ENCODE data around the gene LIPA.
"Not testable (repeated sequence)": the region's sequence is repeated elsewhere in the genome, so short reads cannot be mapped to it uniquely, and the experiment has no call there.

The LIPA gene

DNA sequence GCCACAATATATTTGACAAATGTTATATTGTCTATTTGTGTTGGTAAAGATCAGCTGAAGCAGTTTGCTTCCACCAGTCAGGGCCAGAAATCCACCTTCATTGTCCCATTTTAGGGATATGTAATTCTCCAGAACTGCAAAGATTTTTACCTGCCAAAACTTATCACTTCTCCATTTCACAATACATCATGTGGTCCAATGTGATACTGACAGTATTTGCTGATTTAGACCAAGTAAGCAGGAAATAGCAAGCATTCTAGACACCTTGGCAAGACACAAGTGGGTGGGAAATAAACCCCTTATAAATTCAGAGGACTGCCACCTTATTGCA lies 18.5 kb upstream of the LIPA start:
- no peak for DNase-seq (ENCODE audit: low read depth)

DNA sequence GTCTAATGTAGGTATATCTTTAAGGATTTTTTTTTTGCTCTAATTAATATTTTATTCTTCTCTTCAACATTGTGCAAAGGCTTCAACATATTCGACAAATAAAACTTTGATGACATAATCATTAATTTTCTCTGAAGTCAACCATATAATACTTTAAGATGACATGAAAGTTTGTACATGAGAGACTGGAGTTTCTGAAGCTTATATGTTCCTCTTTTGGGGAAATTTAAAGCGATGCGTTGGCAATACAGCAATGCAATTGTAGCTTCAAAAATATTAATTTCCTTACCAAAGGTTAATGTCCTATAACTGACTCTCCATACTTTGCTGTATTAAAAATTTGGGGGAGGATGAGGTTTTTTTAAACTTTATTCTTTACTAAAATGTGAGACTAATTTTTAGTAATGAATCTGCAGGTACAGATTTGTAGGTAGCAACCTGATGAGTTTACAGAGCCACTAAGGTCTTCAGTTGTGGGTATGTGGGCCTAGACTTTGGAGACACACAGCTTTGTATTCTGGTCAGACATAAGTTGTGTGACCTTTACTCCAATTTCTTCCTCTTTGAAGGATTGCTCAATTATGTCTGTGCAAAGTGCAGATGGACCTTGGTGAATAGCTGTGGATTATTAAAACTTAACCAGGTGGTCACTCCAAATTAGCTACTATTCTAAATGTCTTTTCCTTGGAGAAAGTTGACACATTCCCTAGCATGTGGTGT lies 18.0 kb upstream of the LIPA start:
- DNase-seq (ENCODE audit: low read depth) = no peak

DNA sequence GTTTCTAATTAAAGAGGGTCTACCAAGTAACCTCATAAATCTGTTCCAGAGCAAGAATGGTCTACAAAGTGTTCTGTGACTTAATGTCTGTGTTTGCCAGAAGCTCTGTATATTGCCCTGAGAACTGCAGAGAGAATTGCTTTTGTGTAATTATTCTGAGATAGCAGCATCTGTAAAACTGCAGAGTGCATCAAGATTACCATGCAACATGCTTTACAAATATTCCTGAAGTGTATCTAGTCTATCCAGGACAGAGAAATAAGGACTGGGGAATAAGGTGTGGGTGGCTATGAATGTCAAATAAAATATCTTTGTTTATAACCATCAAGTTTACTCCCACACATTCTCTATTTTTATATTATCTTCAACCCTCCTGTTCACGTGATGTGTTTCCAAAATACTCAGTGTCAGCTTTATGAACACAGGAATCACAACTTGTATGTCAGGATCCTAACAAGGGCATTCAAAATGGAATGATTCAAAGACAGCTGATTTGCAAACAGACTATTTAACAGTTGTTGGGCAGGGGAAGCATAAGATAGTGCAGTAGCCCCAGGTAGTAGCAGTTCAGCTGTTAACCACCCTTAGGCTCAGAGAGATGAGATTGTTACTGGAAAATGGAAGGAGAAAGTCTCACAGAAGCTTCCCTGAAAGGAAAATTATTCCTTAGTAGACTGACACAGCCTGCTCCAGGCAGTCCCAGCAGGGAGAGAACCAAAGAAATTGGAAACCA lies 15.3 kb upstream of the LIPA start:
- DNase-seq (ENCODE audit: low read depth) = no peak

DNA sequence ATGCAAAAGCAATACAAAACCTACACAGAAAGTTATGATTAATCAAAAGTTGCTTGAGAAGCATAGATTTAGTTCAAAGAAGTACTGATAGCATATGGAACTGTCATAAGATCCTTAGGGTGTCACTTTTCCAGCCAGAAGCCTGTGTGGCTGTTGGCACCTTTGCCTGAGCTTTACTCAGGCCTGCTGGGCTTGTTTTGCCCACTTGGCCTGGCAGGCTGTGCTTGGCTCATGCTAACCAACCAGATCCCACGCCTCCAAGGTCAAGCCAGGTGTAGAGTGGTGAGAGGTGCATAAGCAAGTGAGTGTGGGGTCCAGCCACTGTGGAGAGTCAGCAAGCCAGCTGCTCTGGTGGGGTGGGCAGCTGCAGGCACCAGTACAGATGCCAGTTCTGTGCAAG lies 12.0 kb upstream of the LIPA start:
- no peak for DNase-seq (ENCODE audit: low read depth)

DNA sequence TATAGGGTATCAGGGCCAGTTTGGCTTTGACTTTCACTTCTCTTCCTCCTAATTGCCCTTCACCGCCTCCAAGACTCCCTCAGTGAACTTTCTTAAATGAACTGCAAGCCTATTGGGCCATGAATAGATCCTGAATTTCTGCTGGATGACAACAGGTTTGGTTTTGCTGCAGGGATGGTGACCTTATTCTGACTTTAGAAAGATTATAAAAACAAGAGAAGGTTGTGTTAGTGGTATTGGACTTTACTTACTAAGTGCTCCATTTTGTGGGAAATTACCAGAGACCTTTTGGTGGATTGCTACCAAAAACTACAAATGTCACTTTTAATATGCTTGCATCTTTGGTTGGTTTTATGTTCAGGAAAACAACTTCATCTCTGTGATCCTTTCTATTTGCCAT lies 11.5 kb upstream of the LIPA start:
- DNase-seq (ENCODE audit: low read depth) = no peak

DNA sequence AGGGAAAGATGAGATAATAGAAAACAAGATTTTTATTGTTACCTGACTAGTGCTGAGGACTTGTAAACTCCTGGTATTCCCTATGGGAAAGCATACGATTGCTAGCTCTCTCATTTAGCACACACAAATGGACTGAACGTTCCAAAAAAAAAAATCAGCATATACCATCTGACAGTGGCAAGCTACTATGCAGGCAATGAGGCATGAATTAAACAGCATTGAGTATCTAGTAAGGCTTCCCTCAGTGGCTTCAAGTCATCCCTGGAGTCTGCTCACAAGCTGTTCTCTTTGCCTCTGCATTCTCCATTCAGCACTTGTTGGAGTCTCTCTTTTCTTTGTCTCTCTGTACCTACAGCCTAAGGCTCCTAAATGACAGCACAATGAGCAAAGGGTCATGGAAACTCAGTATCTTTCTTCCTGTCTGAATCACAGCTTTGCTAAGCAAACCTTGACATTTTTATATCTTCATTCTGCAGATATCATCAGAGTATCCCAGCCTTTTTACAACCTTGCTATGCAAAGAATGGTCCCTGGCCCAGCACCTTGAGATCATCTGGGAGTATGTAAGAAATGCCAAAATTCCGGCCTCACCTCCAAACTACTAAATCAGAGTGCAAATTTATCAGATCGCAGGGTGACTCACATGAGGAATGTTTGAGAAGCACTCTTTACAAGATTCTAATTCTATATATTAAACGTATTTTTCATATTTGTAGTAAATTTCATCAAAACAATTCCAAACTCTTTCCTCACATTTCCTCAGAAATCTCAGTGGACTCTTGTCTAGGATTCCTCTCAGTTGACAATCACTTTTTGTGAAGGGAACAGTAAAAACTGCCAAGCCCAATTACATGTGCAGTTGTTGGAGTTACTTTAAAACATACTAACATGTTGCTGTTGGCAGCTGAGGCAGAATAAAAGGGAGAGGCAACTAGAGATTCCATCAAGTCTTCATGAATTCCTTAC lies 10.8 kb upstream of the LIPA start:
- no peak for DNase-seq (ENCODE audit: low read depth)

DNA sequence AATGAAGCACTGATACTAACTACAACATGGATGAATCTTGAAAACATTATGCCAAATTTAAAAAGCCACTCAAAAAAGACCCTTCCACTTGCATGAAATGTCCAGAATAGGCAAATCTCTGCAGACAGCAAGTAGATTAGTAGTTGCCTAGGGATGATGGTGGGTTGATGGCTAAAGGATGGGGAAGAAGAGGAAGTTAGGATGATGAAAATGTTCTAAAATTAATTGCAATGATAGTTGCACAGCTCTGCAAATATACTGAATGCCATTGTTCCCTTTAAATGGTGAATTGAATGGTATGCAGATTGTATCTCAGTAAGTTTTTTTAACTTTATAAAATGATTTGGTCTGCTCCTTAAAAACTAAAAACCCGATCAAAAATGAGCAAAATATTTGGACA lies 7.3 kb upstream of the LIPA start:
- no peak for DNase-seq (ENCODE audit: low read depth)

DNA sequence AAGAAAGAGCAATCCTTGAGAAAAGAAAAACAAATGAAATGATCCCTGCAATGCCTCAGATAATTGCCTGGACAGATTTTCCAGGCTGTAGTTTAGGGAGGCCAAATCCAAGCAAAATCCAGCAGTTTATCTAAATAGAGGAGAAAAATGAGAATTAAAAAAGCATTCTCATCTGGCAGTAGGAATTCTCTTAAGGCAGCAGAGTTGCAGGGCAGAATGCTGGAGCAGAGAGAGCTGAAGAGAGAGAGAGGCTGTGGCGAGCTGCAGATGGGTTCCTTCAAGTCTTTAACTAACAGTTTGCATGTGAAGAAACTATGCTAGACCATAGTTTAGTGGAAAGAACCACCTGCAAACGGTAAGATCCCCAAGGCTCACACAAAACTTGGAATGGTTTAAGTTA lies 6.0 kb upstream of the LIPA start:
- DNase-seq (ENCODE audit: low read depth) = no peak

DNA sequence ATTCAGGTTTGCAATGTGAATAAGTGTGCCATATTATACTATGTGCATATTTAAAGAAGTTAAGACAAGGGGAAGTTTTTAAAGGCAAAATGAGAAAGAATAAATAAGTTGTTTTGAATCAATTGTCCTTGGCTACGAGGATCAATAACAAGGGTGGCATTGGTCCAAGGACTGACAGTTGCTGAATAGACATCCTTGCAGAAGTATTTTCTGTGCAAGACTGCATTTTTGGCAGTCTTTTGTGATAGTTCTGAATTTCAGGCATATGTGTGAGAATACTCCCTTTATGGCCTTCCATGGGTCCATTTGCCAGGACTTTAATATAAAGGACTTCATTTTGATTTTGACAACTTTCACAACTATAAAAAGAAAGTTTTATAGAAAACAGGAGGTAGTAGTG lies 5.4 kb upstream of the LIPA start:
- no peak for DNase-seq (ENCODE audit: low read depth)

DNA sequence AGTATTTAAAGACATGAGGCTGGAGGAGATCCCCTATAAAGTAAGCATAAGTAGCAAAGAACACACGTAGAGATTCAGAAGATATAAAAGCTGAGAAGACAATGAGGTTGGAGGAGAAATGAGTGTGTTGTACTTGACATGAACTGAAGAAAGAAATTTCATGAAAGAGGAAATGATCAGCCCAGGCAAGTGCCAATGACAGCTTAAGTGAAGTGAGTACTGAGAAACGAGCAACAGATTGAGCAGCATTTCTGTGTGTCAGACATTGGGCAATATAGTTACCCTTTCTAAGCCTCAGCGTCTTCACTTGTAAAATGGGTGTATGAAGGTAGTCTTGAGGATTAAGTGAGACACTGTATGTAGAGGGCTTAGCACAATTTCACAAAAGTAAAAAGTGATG lies 4.8 kb upstream of the LIPA start:
- DNase-seq (ENCODE audit: low read depth) = no peak

DNA sequence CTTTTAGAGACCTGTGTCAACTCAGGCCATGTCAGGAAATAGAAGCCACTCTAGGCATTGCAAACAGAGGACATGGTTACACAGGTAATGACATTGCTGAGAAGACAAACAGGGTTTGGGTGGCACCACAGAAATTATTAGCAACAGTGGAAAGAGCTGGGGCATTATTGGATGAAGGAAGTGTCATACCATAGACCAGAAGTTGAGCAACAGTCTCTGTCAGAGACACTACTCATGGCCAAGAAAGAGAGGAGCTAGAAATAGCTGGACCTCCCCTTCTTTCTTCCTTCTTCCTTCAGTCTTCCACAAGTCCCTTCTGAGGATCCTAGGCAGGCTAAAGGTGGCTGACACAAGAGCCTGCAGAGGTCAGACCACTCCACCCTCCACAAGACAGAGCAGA lies 4.2 kb upstream of the LIPA start:
- no peak for DNase-seq (ENCODE audit: low read depth)

DNA sequence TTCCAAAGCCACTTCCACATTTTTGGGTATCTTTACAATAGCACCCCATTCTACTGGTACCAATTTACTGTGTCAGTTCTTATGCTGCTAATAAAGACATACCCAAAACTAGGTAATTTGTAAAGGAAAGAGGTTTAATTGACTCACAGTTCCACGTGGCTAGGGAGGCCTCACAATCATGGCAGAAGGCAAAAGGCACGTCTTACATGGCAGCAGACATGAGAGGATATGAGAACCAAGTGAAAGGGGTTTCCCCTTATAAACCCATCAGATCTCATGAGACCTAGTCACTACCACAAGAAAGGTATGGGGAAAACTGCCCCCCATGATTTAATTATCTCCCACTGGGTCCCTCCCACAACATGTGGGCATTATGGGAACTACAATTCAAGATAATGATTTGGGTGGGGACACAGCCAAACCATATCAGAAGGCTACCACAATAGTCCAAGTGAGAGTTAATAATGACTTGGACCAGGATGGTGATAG lies 3.6 kb upstream of the LIPA start:
- DNase-seq (ENCODE audit: low read depth) = not testable (repeated sequence)

DNA sequence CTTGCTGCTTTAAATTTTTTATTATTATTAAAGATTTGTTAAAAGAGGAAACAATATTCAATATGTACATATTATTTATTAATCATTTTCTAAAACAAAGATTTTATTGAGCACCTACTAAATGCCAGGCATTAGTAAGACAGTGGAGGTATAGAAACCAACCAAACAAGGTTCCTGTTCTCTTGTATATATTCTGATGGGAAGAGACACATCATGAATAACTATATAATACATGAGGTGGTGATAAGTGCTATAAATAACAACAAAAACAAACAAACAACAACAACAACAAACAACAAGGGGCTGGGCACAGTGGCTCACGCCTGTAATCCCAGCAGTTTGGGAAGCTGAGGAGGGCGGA lies 630 bp upstream of the LIPA start:
- DNase-seq (ENCODE audit: low read depth) = no peak

DNA sequence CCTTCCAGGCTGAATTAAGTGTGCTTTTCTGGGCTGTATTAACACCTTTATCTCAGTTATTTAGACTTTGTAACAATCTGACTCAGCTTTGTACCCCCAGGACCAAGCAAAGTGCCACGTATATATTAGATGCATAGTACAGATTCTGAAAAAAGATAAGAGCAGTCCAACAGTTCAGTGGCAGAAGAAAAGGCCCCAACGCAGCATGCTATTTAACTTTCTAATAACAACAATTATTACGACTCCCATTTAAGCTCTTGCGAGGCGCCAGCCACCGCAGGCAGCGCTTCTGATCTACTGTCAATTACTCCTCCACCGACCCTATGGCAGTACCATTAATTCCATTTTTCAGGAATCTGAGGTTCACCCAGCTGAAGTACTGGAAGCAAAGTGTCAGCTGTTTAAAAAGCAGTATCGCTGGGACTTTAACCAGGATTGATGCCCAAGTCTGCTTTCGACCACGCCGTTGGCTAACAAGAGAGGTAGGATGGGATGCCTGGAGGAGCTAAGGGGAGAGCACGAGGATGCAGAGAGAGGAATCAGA lies 638 bp downstream of the LIPA start:
- no peak for DNase-seq (ENCODE audit: low read depth)

DNA sequence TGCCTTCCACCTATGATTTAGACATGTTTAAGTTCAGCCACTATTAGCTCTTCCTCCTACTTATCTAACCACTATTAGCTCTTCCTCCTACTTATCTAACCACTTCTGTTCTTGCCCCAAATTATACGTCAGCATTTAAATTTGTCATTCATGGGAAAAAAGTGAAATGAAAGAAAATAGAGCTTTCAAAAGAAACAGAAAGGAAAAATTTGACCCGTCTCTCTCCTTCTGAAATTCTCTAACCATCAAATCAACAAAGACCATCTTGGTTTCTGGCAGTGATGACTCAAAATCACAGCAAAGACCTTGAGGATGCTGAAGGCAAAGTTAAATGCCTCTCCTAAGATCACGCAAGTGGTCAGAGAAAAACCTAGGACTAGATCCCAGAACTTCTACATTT lies 2.6 kb downstream of the LIPA start:
- DNase-seq (ENCODE audit: low read depth) = no peak

DNA sequence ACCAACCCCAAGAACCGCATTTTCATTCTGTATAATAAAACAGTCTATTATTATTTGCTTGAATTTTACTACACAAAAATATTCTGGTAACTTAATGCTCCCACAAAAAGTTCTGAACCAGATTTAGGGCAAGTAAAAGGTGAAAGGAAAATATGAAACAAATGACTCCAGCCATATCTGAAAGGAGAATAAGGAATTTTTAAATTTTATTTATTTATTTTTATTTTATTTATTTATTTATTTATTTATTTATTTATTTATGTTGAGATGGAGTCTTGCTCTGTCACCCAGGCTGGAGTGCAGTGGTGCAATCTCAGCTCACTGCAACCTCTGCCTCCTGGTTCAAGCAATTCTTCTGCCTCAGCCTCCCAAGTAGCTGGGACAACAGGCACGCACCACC lies 4.0 kb downstream of the LIPA start:
- DNase-seq (ENCODE audit: low read depth) = not testable (repeated sequence)

DNA sequence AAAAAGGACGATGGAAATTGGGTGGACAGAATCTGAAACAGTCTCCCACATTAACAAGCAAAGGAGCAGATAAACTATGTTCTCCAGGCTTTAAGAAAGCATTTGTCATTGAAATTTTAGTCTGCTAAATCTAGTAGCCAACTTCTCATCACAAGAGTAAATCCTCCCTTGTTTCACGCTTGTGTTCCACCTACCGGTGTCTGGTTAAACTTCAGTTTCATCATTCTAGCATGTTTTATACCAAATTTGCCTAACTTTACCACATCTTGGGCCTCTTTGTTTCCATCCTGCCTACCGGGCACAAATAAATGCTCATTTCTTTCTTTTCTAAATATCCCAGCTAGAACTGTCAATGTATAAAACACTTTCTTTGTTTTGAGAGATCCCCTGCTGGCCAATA lies 5.8 kb downstream of the LIPA start:
- no peak for DNase-seq (ENCODE audit: low read depth)

DNA sequence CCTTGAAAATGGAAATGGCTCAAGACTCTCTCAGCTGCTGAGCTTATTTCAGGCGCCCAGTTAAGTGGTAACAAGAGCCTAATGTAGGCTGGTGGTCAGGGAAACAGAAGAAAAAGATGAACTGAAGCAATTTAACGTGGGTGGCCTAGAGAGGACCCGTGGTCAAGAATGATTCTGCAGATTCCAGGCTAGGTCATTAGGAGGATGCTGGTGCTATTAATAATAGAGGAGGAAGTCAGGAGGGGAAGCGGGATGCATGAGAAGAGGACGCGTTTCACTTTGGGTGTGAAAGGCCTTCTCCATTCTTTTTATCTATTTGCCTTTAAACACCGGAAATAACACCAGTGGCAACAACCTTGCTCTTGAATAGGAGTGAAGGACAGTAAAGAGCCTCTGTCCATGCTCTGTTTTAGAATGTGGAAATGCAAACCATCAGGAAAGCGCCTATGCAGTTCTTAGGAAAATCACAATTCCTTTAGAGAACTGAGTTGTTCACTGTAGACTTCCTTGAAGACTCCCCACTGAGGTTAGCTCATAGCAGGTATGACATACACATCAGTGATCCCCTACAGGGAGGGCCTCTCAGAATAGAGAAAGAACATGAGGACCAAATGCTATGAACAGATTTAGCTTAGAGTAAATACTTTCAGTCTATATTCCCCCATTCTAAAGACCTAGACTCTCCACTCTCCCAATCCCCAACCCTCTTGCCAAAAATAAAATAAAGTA lies 8.6 kb downstream of the LIPA start:
- no peak for DNase-seq (ENCODE audit: low read depth)

DNA sequence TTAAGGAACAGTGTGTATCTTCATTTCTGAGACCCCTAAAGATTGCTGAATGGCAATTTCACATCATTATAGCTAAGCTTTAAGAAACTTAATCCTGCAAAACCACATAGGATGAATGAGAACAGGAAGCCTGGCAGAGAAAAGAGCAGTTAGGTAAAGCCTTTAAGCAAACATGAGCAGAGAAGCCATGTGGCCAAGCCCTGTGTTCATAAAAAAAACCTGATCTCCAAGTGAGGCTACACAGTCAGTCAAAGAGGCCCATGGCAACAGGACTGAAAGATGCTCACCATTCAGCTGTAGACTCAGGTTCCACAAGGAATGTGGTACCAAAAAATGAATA lies 9.3 kb downstream of the LIPA start:
- no peak for DNase-seq (ENCODE audit: low read depth)

DNA sequence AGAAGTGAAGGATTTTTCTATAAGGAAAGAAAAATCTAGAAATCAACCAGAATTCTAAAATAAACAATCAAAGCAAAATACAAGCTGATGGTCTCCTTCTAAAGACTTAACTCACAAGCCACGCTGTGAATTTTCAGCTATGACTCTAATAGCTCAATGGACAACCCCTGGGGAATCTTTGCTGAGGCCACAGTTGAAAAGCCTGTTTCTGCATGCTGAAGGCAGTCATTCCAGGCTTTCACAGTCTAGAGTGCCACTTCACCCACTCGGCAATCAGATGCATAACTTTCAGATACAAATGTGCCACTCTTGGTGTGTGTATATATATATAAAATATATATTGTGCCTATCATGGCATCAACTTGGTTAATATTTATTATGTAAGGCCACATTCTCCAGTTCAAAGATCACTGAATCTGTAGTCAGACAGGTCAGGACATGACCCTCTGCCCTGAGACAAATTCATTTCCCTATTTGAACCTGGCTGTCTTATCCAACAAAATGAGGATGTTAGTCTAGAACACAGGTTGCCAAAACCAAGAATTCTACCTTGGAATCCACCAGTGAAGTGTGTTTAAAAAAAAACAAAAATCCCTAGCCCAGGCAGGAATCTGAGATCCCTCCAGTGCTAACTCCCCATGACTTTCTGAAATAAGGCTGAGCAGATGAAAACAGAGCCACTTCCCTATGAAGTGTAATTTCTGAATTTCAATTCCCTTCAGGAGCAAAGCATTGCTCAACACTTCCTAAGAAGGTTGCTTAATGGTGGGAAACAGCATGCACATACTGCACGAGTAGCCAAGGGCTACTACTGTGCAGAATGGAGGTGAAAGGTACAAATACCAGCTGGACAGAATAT lies 9.9 kb downstream of the LIPA start:
- no peak for DNase-seq (ENCODE audit: low read depth)

DNA sequence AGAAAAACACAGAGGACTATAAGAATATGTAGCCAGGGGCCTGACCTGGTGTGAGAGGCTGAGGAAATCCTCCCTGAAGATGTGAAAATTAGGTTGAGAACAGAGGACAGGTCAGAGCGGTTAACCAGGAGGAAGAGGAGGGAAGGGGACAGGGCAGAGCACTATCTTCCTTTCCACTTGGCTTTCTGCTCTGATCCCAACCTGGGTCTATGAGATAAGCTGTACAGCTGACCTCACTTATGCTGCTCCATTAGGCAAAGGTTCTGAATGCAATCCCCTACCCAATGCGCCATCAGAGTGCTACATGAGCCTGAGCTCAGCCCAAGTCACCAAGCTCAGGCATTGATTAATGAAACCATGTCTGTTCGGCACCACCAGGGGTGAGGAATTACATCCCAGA lies 10.5 kb downstream of the LIPA start:
- DNase-seq (ENCODE audit: low read depth) = no peak
